ENCODE measurements around the gene JAG2. TPM values are rescaled to one million over a fixed set of nuclear protein-coding genes. Genes with fewer than 3 reads are reported as not detected.

The JAG2 gene
- total and polyA plus RNA-seq, 2 of the 4 experiments (the other 2 are of a cell fraction): 0.18 to 0.58 TPM

- Histone ChIP-seq H3K18ac (ENCODE audit: low read depth, low read length) (no peak overlapping the region), H2AFZ (replicated peaks; ENCODE audit: low read length, poor library complexity) (no peak overlapping the region), H2BK20ac (ENCODE audit: low read depth, low read length) (no peak overlapping the region), H4K20me1 (ENCODE audit: insufficient read depth, low read length) (no peaks in the 10 kb centered on the region; the same call in 1 of the 2 replicates), H2BK15ac (ENCODE audit: low read depth, low read length) (no peak overlapping the region), H3K4me2 (ENCODE audit: low read depth, low read length) (no peak overlapping the region), H2BK120ac (ENCODE audit: low read depth, low read length) (no peak overlapping the region), H3K56ac (ENCODE audit: extremely low read depth, insufficient read depth, low read length) (no peak overlapping the region), H4K8ac (ENCODE audit: low read depth in 2 of 2, low read length in 2 of 2) (no peak overlapping the region), H3K4ac (ENCODE audit: low read depth, low read length) (no peak overlapping the region), H2AK5ac (ENCODE audit: low read depth, low read length) (no peak overlapping the region), H3K4me3 (ENCODE audit: insufficient read depth, low read depth, low read length) (no peak overlapping the region), H3K9me1 (ENCODE audit: insufficient read depth, low read length) (no peaks in the 10 kb centered on the region), H3K27me3 (ENCODE audit: control insufficient read depth, insufficient read depth, low read length) (peaks cover 52% of the 10 kb centered on the region), H2AK9ac (replicated peaks; ENCODE audit: low read depth, low read length, poor library complexity) (no peak overlapping the region), H3K27ac (ENCODE audit: insufficient read depth, low read length) (no peak overlapping the region), H3K14ac (replicated peaks; ENCODE audit: low read depth, low read length) (no peak overlapping the region), H3K23ac (ENCODE audit: low read depth, low read length) (no peak overlapping the region), H2BK5ac (ENCODE audit: low read depth, low read length, poor library complexity, severe bottlenecking) (no peak overlapping the region), H4K5ac (ENCODE audit: low read depth, low read length) (no peak overlapping the region), H3K4me1 (ENCODE audit: control insufficient read depth, insufficient read depth, low read length) (peaks cover 3% of the 10 kb centered on the region; the same call in 1 of the 2 replicates), H4K91ac (ENCODE audit: insufficient read depth, low read depth, low read length) (no peak overlapping the region), H3K79me1 (ENCODE audit: low read depth in 1 of 2, low read length in 2 of 2) (no peaks in the 10 kb centered on the region), H3K9me3 (ENCODE audit: control insufficient read depth, insufficient read depth, low read length) (no peaks in the 10 kb centered on the region), H3K9ac (ENCODE audit: low read depth, low read length) (no peak overlapping the region), H3K36me3 (ENCODE audit: control insufficient read depth, insufficient read depth, low read length) (no peaks in the 10 kb centered on the region)
- WGBS, 2 experiments (ENCODE audit: extremely low coverage in 2 of 2, insufficient read length in 1 of 2): 97% methylated on average over 4 of the region's 22 CpGs; no CpG with 5 or more reads in 1 of the 2 experiments
- in situ Hi-C loops (cut with MboI; ENCODE audit: low sequenced_read_pairs) (no loop called here), dilution Hi-C loops (cut with HindIII; ENCODE audit: low sequenced_read_pairs, unreplicated experiment) (no loop called here), intact Hi-C loops (cut with micrococcal nuclease) (no loop called here)
- no peak for ATAC-seq (ENCODE audit: low read depth)
- BruUV-seq (replicated peaks): no TSS peak
- TF ChIP-seq MAFK (IDR thresholded peaks at IDR 0.05; ENCODE audit: low read depth, low read length): no peak
- TF ChIP-seq SMC3 (IDR thresholded peaks at IDR 0.05; ENCODE audit: low read depth, low read length): no peak
- no peak for TF ChIP-seq BHLHE40 (IDR thresholded peaks at IDR 0.05; ENCODE audit: low read depth, low read length)
- no peak for TF ChIP-seq NFE2L2 (IDR thresholded peaks at IDR 0.05; ENCODE audit: low read depth, low read length)
- TF ChIP-seq USF2 (IDR thresholded peaks at IDR 0.05; ENCODE audit: low read depth, low read length): no peak
- no peak for TF ChIP-seq RFX5 (IDR thresholded peaks at IDR 0.05; ENCODE audit: low read depth, low read length)
- no peak for TF ChIP-seq POLR2A (IDR thresholded peaks at IDR 0.05; ENCODE audit: low read depth, low read length)
- no peak for TF ChIP-seq CHD1 (IDR thresholded peaks at IDR 0.05; ENCODE audit: low read depth, low read length)
- TF ChIP-seq MXI1 (IDR thresholded peaks at IDR 0.05; ENCODE audit: borderline replicate concordance, low read depth, low read length): no peak
- TF ChIP-seq CEBPB (IDR thresholded peaks at IDR 0.05; ENCODE audit: low read depth, low read length): no peak
- no peak for TF ChIP-seq CTCF (conservative IDR thresholded peaks at IDR 0.05; ENCODE audit: low read depth, low read length)
- no peak for TF ChIP-seq RAD21 (IDR thresholded peaks at IDR 0.05; ENCODE audit: low read length)
- POLR2A ChIA-PET (ENCODE audit: unreplicated experiment): no interaction called here
- no peak for DNase-seq
- CTCF ChIA-PET: interaction anchor here (1.1 kb wide), 1 partner anchor 81 kb away, joined by 3 read pairs; no protein-coding TSS in a partner anchor
These were observed 1.4 kb upstream of the JAG2 start for GRCh38 chr14:105169776-105170655.

All from IMR-90 (cell line).